NOMO-1 treated with dmso at 0.1 percent for 144 hours (cell line): ENCODE results near the gene BSN.
"Not testable (repeated sequence)": the region's sequence is repeated elsewhere in the genome, so short reads cannot be mapped to it uniquely, and the experiment has no call there.

ENCODE experiments used
- DNase-seq: peaks from one replicate; lab custom pipeline; 2025; ENCODE audit not compliant: unreplicated experiment; lab: John Stamatoyannopoulos, UW

Gene BSN

DNA sequence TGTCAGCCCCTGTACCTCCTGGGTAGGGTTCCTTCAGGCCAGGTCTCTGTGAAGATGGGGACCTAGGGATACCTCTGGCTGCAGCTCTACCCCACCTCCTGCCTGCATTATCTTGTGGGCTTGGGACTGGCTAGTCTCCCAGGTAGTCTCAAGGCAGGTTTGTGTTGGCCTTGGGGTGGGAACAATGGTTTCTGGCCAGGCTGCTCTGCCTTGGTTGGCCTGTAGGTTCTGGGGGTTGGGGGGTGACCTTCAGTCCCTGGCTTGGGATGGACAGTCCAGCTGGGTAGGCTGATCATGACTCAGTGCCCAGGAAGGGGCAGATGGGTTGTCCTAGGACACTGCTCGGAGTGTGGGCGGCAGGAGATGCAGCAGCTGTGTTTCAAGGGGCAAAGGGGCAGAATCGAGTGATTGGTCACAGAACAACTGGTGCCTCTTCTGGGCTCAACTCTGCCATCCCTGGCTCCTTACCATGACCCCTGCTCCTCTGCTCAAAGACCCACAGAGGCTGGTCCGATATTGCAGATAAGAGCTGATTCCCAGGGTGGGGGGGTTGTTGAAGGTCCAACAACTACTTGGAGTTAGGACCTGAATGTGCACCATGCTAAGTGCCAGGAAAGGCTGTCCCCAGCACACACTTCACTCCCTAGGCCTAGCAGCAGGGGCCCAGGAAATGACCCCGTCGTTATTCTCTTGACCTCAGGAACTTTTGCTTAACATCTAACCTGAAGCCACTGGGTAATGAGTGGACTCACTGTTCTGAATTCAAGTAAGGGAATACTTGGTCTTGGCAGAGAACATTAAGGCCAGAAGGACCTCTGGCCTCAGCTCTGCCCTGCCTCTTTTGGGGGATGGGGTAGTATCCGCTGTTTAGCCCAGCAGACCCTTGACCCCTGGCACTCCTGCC is 18.1 kb upstream of the BSN start:
- no peak for DNase-seq

DNA sequence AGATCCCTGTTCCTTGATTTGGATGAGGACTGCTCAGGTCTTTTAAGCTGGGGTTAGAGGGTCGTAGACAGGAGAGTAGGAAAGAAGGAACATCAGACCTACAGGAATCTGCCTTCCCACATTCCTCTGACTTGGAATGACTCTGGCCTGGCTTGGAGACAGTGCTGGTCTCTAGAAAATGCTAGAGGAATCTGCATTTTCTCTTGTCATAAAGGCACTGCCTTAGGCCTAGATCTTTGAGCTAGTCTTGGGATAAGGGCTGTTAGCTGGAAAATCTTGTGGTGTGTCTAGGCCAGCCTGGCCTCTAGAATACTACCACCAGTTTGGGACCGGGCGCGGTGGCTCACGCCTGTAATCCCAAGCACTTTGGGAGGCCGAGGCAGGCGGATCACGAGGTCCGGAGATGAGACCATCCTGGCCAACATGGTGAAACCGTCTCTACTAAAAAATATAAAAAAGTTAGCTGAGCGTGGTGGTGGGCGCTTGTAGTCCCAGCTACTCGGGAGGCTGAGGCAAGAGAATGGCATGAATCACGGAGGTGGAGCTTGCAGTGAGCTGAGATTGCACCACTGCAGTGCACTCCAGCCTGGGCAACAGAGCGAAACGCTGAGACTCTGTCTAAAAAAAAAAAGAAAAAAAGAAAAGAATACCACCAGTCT is 17.3 kb upstream of the BSN start:
- DNase-seq, result no peak

- peak; percentile 91 for DNase-seq
Measured at GRCh38 chr3:49539659-49540560, 14.4 kb upstream of the BSN start.

- DNase-seq, result no peak
Measured at GRCh38 chr3:49552087-49552486, 2.2 kb upstream of the BSN start.

DNA sequence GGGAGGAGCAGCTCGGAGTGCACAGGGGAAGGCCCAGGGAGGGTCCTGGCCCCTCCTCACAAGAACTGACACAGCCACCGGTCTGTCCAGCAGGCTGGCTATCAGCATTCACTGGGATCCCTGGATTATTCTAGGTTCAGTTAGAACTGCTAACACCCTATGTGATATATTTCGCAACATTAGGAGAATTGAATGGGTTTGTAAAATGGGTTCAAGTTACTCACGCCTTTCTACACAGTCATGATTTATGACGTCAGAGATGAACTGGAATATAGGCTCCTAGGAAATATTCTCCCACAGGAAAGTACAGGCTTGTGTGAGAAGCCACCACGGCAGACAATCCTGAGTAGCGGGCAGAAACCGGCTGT is 969 bp upstream of the BSN start:
- DNase-seq, result no peak

- no peak for DNase-seq
Measured at GRCh38 chr3:49554633-49555265, 472 bp downstream of the BSN start.

DNA sequence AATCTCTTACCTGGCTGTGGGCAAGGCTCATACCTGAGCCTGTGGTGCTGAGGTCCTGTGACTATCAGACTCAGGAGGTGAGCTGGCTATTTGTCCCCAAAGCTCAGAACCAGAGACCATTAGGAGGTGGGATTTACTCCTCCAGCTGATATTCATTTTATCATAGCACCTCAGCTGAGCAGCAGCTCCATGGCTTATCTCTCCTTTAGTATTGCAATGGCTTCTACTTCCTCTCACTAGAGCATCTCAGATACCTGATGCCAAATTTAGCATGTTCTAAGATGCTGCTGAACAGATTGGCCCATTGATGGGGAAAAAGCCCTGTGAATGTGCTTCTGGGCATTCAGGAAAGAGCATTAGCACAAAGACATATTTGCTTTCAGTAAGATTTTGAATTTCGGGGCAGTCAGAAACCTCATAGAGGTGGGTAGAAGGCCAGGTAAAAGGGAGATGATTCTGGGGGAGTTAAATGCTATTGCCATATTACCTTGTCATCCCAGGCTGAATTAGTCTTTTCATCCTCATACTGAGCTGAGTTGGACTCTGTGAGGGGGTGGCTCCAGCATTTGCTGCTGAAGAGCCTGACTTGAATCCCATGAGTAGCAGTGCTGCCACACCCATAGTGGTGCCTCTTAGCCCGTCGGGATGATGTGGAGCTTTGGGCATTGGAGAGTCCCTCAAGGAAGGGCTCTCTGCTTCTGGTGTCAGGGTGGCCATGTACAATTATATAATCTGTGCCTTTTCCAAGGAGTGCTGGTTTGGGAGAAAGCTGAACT is 2.4 kb downstream of the BSN start:
- no peak for DNase-seq

DNA sequence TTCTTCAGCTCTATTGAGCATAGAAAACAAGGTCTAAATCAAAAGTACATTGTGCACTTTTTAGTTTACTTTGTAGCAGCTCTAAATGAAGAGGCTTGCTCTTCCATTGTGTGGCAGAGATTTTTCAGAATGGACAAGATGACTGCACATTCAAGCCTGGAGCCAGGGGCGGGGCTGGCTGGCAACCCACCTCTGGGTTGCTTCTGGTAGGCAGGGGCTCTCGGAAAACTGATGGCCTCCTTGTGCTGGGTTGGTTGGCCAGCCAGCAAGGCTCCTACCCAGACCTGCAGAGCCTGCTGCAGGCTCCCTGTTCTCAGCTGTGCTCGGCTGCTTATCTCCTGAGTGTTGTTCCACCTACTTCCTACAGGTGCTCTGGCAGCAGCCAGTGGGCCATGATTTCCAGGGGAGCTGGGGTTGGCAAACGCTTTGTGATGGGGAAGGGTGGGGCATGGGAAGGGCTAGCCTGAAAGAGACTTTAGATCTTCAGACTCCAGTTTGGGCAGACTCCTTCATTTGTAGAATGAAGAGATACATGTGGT is 8.8 kb downstream of the BSN start:
- DNase-seq, result no peak

- no peak for DNase-seq
Measured at GRCh38 chr3:49563766-49564165, 9.5 kb downstream of the BSN start.

DNA sequence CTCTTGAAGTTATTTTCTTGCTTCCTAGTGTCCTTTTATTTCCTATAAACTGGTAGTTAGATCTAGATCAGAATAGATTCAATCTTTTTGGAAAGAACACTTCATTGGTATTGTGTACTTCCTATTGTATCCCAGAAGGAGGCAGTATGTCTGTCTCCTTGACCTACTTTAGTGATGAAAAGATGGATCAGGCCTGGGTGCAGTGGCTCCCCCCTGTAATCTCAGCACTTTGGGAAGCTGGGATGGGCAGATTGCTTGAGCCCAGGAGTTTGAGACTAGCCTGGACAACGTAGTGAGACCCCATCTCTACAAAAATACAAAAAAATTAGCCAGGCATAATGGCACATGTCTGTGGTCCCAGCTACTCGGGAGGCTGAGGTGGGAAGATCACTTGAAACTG is 12.0 kb downstream of the BSN start:
- no peak for DNase-seq

GRCh38 chr3:49567406-49567805 is 13.1 kb downstream of the BSN start:
- DNase-seq, result no peak

DNA sequence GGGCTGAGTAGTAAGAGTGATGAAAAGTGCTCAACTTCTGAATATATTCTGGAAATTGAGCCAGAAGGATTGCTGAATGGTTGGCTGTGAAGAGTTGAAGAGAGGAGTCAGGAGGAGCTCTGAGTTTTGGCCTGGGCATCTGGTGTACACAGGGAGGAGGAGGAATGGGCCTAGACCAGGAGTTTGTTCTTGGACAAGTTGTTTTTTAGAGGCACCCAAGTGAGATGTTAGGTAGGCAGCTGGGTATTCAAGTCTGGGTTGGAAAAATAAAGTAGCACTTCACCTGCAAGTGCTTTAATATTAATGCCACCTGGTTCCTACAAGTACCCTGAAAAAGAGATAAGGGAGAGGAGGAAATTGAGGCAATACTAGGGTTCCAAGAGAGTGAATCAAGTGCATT is 14.7 kb downstream of the BSN start:
- no peak for DNase-seq

GRCh38 chr3:49570028-49570654 is 15.9 kb downstream of the BSN start:
- no peak for DNase-seq

- no peak for DNase-seq
Measured at GRCh38 chr3:49582177-49582576, 27.9 kb downstream of the BSN start.

DNA sequence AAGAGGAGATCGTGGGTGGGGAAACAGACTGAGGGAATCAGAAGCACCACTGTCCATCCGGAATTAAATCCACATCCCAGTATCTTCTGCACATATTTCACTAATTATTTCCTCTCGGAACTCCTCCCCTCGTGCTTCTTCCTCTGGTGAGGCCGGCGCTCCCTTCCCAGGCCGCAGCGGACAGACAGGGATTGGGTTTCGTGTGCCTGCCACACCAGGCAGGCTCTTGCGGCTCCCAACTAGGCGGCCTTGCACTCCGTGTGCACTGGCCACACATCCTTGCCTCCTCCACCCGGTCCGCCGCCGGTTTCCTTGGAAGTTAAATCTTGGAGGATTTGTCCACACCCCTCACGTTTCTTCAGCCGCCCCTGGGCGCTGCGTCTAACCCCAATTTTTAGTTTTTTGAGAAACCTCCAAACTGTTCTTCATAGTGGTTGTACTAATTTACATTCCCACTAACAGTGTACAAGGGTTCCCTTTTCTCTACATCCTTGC is 31.0 kb downstream of the BSN start:
- not testable (repeated sequence) for DNase-seq

- DNase-seq, result no peak
Measured at GRCh38 chr3:49591615-49592014, 37.3 kb downstream of the BSN start.

DNA sequence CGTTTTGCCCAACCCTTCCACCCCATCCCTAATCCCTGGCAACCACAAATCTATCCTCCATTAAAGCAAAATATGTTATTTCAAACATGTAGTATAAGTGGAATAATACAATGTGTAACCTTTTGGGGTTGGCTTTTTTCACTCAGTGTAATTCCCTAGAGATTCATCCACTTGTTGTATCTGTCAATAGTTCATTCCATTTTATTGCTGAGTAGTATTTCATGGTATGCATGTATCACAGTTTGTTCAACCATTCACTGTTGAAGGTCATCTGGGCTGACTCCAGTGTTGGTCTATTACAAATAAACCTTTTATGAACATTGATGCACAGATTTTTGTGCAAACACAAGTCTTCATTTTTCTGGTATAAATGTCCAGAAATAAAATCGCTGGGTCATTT is 38.8 kb downstream of the BSN start:
- DNase-seq, result no peak

DNA sequence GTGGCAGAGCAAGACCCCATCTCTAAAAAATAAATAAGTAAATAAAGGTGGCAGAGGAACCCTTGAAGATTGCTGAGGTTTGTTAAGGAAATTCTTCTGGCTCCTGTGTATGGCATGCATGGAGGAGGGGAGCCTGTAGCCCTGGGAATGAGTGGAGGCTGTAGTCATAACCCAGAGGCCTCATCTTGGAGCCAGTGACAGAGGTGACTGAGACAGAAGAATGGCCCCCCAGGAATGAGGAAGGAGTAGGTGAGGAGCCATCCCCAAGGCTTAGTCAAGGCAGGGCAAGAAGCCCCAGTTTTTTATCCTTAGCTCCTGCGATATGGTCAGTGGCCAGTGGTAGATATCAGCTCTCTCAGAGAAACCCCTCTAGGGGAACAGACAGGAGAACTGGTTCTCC is 46.5 kb downstream of the BSN start:
- no peak for DNase-seq

DNA sequence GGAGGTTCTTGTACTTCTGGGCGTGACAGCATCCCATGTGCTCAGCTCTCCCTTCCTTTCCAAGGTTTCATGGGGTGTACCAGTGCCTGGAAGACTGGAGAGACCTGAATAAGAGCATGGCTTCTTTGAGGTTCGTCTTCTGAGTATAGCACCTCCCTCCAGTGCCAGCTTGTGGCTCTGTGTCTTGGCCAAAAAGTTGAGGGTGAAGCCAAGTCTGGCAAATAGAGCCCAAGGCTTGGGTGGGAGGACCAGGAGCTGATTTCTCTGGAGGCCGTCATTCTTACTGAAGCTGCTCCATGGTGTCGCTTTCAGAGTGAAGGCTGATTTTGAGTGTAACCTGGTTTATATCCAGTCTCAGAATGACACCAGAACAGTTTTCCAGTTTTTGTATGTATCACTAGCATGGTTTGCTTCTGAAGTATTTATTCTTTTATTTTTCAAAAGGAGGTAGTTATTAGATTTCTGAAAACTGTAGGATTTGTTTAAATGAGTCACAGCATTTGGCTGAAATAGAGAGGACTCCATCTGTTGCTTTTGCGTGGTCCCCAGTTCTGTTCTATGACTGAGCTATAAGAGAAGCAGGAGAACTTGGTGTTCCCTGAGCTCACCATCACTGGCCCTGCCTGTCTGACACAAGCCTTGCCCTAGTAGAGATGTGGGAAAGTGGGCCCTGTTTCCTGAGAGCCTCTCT is 47.2 kb downstream of the BSN start:
- DNase-seq, result no peak
